ENCODE measurements around the gene ARHGAP19. TPM values are rescaled to one million over a fixed set of nuclear protein-coding genes. Genes with fewer than 3 reads are reported as not detected.

Gene ARHGAP19
- total and polyA plus RNA-seq, 2 donors (not counting 3 experiments of a cell fraction or from before 2014, with no cell fraction given): 6.8 to 20.0 TPM

DNA sequence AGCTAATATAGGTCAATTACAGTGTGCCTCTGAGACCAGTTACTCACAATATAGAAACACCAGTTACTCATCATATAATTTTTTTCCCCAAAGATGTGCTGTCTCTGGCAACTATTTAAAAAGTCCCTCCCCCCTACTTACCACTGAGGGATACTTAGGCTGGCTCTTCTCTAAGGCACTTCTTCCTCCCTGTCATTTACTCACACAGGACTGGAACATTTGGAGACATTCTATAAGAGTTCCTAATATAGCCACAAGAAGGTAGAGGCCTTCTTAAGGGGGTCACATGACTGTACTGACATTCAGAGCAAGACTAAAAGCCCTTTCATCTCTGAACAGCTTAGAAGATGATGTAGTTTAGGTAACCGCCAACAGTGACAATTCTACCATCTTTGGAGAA, 62.3 kb downstream of the ARHGAP19 start:
- ChIA-PET CTCF (interaction anchor here (1.1 to 2.1 kb wide), 4 partner anchors 20 to 193 kb away, joined by 3 to 11 read pairs (median 5); no protein-coding TSS in a partner anchor), POLR2A (interaction anchor here (1.0 kb wide), 1 partner anchor 12 kb away, joined by 4 read pairs; no protein-coding TSS in a partner anchor)
- TF ChIP-seq, protein P1, sequence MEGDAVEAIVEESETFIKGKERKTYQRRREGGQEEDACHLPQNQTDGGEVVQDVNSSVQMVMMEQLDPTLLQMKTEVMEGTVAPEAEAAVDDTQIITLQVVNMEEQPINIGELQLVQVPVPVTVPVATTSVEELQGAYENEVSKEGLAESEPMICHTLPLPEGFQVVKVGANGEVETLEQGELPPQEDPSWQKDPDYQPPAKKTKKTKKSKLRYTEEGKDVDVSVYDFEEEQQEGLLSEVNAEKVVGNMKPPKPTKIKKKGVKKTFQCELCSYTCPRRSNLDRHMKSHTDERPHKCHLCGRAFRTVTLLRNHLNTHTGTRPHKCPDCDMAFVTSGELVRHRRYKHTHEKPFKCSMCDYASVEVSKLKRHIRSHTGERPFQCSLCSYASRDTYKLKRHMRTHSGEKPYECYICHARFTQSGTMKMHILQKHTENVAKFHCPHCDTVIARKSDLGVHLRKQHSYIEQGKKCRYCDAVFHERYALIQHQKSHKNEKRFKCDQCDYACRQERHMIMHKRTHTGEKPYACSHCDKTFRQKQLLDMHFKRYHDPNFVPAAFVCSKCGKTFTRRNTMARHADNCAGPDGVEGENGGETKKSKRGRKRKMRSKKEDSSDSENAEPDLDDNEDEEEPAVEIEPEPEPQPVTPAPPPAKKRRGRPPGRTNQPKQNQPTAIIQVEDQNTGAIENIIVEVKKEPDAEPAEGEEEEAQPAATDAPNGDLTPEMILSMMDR (IDR thresholded peaks at IDR 0.05; ENCODE audit: extremely low read depth in 1 of 2, insufficient read depth in 1 of 2, low read depth in 1 of 2, low read length in 2 of 2): no peak
- TF ChIP-seq JUN (IDR thresholded peaks at IDR 0.05; ENCODE audit: borderline replicate concordance, insufficient read depth, insufficient read length, low read depth) (no peak), POLR2AphosphoS5 (IDR thresholded peaks at IDR 0.05; ENCODE audit: insufficient read depth, low read depth, low read length) (no peak), EZH2 (IDR thresholded peaks at IDR 0.05; ENCODE audit: borderline replicate concordance, low read depth, low read length, severe bottlenecking) (no peak), GATA2 (IDR thresholded peaks at IDR 0.05; ENCODE audit: insufficient read depth, insufficient read length, low read depth, low read length) (no peak), MYC (IDR thresholded peaks at IDR 0.05; ENCODE audit: low read depth, low read length) (no peak), FOS (IDR thresholded peaks at IDR 0.05; ENCODE audit: borderline replicate concordance, insufficient read depth, low read length) (no peak), POLR2A (IDR thresholded peaks at IDR 0.05; ENCODE audit: low read depth, low read length) (no peak)
- TF ChIP-seq, protein P2, sequence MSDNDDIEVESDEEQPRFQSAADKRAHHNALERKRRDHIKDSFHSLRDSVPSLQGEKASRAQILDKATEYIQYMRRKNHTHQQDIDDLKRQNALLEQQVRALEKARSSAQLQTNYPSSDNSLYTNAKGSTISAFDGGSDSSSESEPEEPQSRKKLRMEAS (IDR thresholded peaks at IDR 0.05; ENCODE audit: insufficient read depth, insufficient read length): no peak
- no peak overlapping the region for H2AFZ ChIP-seq (ENCODE audit: low read depth, low read length)
- no peaks in the 10 kb centered on the region for H3K9me3 ChIP-seq (replicated peaks; ENCODE audit: control insufficient read depth, insufficient read depth, low read length)
- dilution Hi-C loops (cut with MboI; ENCODE audit: extremely low pct_ligation_motif_present, low sequenced_read_pairs) (no loop called here), intact Hi-C loops (cut with micrococcal nuclease) (no loop called here)
- peaks cover 0 to 2% of the 10 kb centered on the region in 2 experiments for H3K36me3 ChIP-seq (ENCODE audit: control insufficient read depth in 2 of 2, extremely low read depth in 1 of 2, insufficient read depth in 2 of 2, low read length in 2 of 2)
- no peak overlapping the region for H3K4me3 ChIP-seq (replicated peaks in 1 of 3; ENCODE audit: insufficient read depth in 1 of 3, low read depth in 1 of 3, low read length in 3 of 3)
- H3K4me1 ChIP-seq (ENCODE audit: control insufficient read depth, extremely low read depth, insufficient read depth, low read length): no peaks in the 10 kb centered on the region
- FAIRE-seq (no peak), DNase-seq (ENCODE audit: low read depth, low spot score) (no peak)
- H3K27me3 ChIP-seq (ENCODE audit: control insufficient read depth in 2 of 2, insufficient read depth in 2 of 2, low read length in 2 of 2): no peaks in the 10 kb centered on the region
- no peaks in the 10 kb centered on the region for H3K79me2 ChIP-seq (ENCODE audit: control insufficient read depth, insufficient read depth, low read length)
- BruUV-seq (replicated peaks): no TSS peak
- H4K20me1 ChIP-seq (replicated peaks; ENCODE audit: control insufficient read depth, extremely low read depth, insufficient read depth, low read length): no peaks in the 10 kb centered on the region
- H3K27ac ChIP-seq (ENCODE audit: insufficient read depth, low read depth, low read length): no peak overlapping the region
- no peak overlapping the region for H3K9ac ChIP-seq (replicated peaks; ENCODE audit: extremely low read depth, insufficient read depth, low read length)
- H3K4me2 ChIP-seq (ENCODE audit: insufficient read depth, low read length): no peak overlapping the region
- H3K9me1 ChIP-seq (replicated peaks; ENCODE audit: control insufficient read depth, extremely low read depth, insufficient read depth, low read length): no peaks in the 10 kb centered on the region

Data from endothelial cell of umbilical vein (primary cell).